Liver (tissue), 9 donors: ENCODE data around the gene PXDN. TPM values are rescaled to one million over a fixed set of nuclear protein-coding genes. Genes with fewer than 3 reads are reported as not detected.
"Not testable (repeated sequence)": the region's sequence is repeated elsewhere in the genome, so short reads cannot be mapped to it uniquely, and the experiment has no call there.

ENCODE experiments used
- DNase-seq: peaks from one replicate; pipeline ENCODE4 v3.0.0-alpha.2; 2017; ENCODE audit warnings: low spot score
- H3K27ac ChIP-seq, 2 donors: one replicate each; pipeline ENCODE4 v1.7.0; 2013; ENCODE audit warnings: inconsistent platforms in 2 of 2, low read length in 2 of 2, control low read depth in 1 of 2, low read depth in 1 of 2, mild to moderate bottlenecking in 1 of 2
- H3K27me3 ChIP-seq, 4 donors: one replicate each; pipeline versions ENCODE4 v1.6.1 to v1.7.0; 2013; ENCODE audit warnings: low read length in 3 of 4, inconsistent platforms in 1 of 4, mild to moderate bottlenecking in 1 of 4, moderate library complexity in 1 of 4; ENCODE audit not compliant: control insufficient read depth in 4 of 4, insufficient read depth in 4 of 4
- H3K36me3 ChIP-seq, 4 donors: one replicate each; pipeline versions ENCODE4 v1.6.1 to v1.7.0; 2013; ENCODE audit warnings: low read length in 3 of 4, mild to moderate bottlenecking in 3 of 4, low read depth in 1 of 4, moderate library complexity in 1 of 4; ENCODE audit not compliant: control insufficient read depth in 4 of 4, insufficient read depth in 3 of 4
- H3K4me1 ChIP-seq, 4 donors: one replicate each; pipeline versions ENCODE4 v1.6.1 to v1.7.0; 2013; ENCODE audit warnings: low read length in 3 of 4, mild to moderate bottlenecking in 3 of 4, moderate library complexity in 1 of 4; ENCODE audit not compliant: control insufficient read depth in 4 of 4, insufficient read depth in 4 of 4
- H3K4me3 ChIP-seq, 3 donors: one replicate each; pipeline versions ENCODE4 v1.6.1 to v1.7.0; 2013; ENCODE audit warnings: low read length in 3 of 3, control low read depth in 1 of 3, low read depth in 1 of 3, mild to moderate bottlenecking in 1 of 3
- H3K9ac ChIP-seq, 2 donors: one replicate each; pipeline ENCODE4 v1.7.0; 2013; ENCODE audit warnings: low read length in 2 of 2, mild to moderate bottlenecking in 2 of 2, moderate library complexity in 2 of 2, control low read depth in 1 of 2, low read depth in 1 of 2
- H3K9me3 ChIP-seq, 4 donors: one replicate each; pipeline versions ENCODE4 v1.6.1 to v1.7.0; 2013; ENCODE audit warnings: low read length in 3 of 4; ENCODE audit not compliant: control insufficient read depth in 4 of 4
- ATF3 ChIP-seq: IDR thresholded peaks from 2 replicates; pipeline ENCODE4 v1.6.1; 2016; ENCODE audit warnings: antibody characterized with exemption
- CTCF ChIP-seq: fragments of 150-350 bp; IDR thresholded peaks from 2 replicates; pipeline ENCODE4 v1.5.1; 2017; ENCODE audit warnings: improper control_type of control experiment, low read depth, low read length; ENCODE audit not compliant: missing input control
- EGR1 ChIP-seq, 2 donors: IDR thresholded peaks; 2 replicates each; pipeline ENCODE4 v1.6.1; 2016 to 2018; ENCODE audit warnings: antibody characterized with exemption in 2 of 2, low read depth in 2 of 2
- FOXA1 ChIP-seq: IDR thresholded peaks from 2 replicates; pipeline ENCODE4 v1.6.1; 2016; ENCODE audit warnings: antibody characterized with exemption
- FOXA2 ChIP-seq: IDR thresholded peaks from 2 replicates; pipeline ENCODE4 v1.6.1; 2016; ENCODE audit warnings: antibody characterized with exemption
- GABPA ChIP-seq, 2 donors: IDR thresholded peaks in 1 of 2; conservative IDR thresholded peaks in 1 of 2; 2 replicates each; pipeline ENCODE4 v1.6.1; 2016; ENCODE audit warnings: antibody characterized with exemption in 2 of 2, mild to moderate bottlenecking in 1 of 2, moderate library complexity in 1 of 2
- HNF4A ChIP-seq, 2 donors: conservative IDR thresholded peaks; 2 replicates each; pipeline ENCODE4 v1.6.1; 2016; ENCODE audit warnings: antibody characterized with exemption in 2 of 2, mild to moderate bottlenecking in 2 of 2
- HNF4G ChIP-seq: IDR thresholded peaks from 2 replicates; pipeline ENCODE4 v1.6.1; 2016; ENCODE audit warnings: antibody characterized with exemption
- JUND ChIP-seq, 2 donors: IDR thresholded peaks; 2 replicates each; pipeline ENCODE4 v1.6.1; 2016; ENCODE audit warnings: antibody characterized with exemption in 2 of 2
- MAX ChIP-seq: IDR thresholded peaks from 2 replicates; pipeline ENCODE4 v1.6.1; 2016; ENCODE audit warnings: antibody characterized with exemption
- NR2F2 ChIP-seq: IDR thresholded peaks from 2 replicates; pipeline ENCODE4 v1.6.1; 2016; ENCODE audit warnings: antibody characterized with exemption
- RAD21 ChIP-seq, 2 donors: IDR thresholded peaks; 2 replicates each; pipeline ENCODE4 v1.6.1; 2016; ENCODE audit warnings: antibody characterized with exemption in 2 of 2, mild to moderate bottlenecking in 2 of 2
- RXRA ChIP-seq, 2 donors: IDR thresholded peaks; 2 replicates each; pipeline ENCODE4 v1.6.1; 2017 to 2018; ENCODE audit warnings: antibody characterized with exemption in 2 of 2, mild to moderate bottlenecking in 1 of 2
- SP1 ChIP-seq: IDR thresholded peaks from 2 replicates; pipeline ENCODE4 v1.6.1; 2018; ENCODE audit warnings: antibody characterized with exemption, mild to moderate bottlenecking
- TAF1 ChIP-seq: conservative IDR thresholded peaks from 2 replicates; pipeline ENCODE4 v1.6.1; 2016; ENCODE audit warnings: antibody characterized with exemption, mild to moderate bottlenecking
- YY1 ChIP-seq: IDR thresholded peaks from 2 replicates; pipeline ENCODE4 v1.6.1; 2016; ENCODE audit warnings: antibody characterized with exemption, mild to moderate bottlenecking
- ZBTB33 ChIP-seq: IDR thresholded peaks from 2 replicates; pipeline ENCODE4 v1.6.1; 2016; ENCODE audit warnings: antibody characterized with exemption
- WGBS: extraction: QIAGEN DNeasy Blood & Tissue Kit; methylation state at CpG from one replicate; pipeline ENCODE4 v1.1.7; 2013; 5-methylcytosine and 5-hydroxymethylcytosine counted together
- polyA plus RNA-seq, 2 donors: library from polyadenylated mRNA; stranded (reverse) in 1 of 2; unstranded in 1 of 2; fragments of 200-250 nt in 1 of 2; fragments of >200 nt in 1 of 2; fragmentation: Nextera tagmentation in 1 of 2; extraction: Ambion mirVana in 1 of 2; gene quantifications; one replicate each; pipeline versions ENCODE4 v1.2.1 to v1.2.3, GENCODE V29; 2013 to 2015
- total RNA-seq, 2 donors: library from RNA; depleted of rRNA; stranded (reverse); fragments of >200 nt; gene quantifications; one replicate each; pipeline ENCODE4 v1.2.3, GENCODE V29; 2014
- donor health status: healthy.
- donor health status: healthy.
- donor health status: healthy.
- donor health status: healthy.
- donor health status: healthy.

Gene PXDN
- total and polyA plus RNA-seq, 4 donors: 4.2 to 21.5 (median 16.9) TPM

- Histone ChIP-seq H3K4me3 (no peak overlapping the region), H3K9me3 (no peaks in the 10 kb centered on the region), H3K27me3 (no peaks in the 10 kb centered on the region), H3K36me3 (no peaks in the 10 kb centered on the region), H3K27ac (peak overlapping the region; percentile 10 to 69), H3K4me1 (peaks cover 0 to 3% (median 0%) of the 10 kb centered on the region in 4 donors), H3K9ac (no peak overlapping the region)
- WGBS: 51% methylated on average over 9 of the region's 9 CpGs
- no peak for DNase-seq
- TF ChIP-seq CTCF: no peak
- TF ChIP-seq FOXA1: no peak
- no peak for TF ChIP-seq TAF1
- no peak for TF ChIP-seq SP1
- TF ChIP-seq NR2F2: peak; percentile 11
- no peak for TF ChIP-seq ZBTB33
- peak in 1 of 2 donors; percentile 23 for TF ChIP-seq JUND (IDR thresholded peaks at IDR 0.05)
- no peak for TF ChIP-seq ATF3
- TF ChIP-seq FOXA2: no peak
These were observed 27.2 kb downstream of the PXDN start for GRCh38 chr2:1717113-1717512.

GRCh38 chr2:1716441-1716840 lies 27.9 kb downstream of the PXDN start:
- Histone ChIP-seq H3K4me3 (no peak overlapping the region), H3K9ac (no peak overlapping the region), H3K9me3 (no peaks in the 10 kb centered on the region), H3K36me3 (no peaks in the 10 kb centered on the region), H3K27ac (peak overlapping the region; percentile 10 to 69), H3K4me1 (peaks cover 0 to 3% (median 0%) of the 10 kb centered on the region in 4 donors), H3K27me3 (no peaks in the 10 kb centered on the region)
- WGBS: 92% methylated on average over 9 of the region's 9 CpGs
- DNase-seq: no peak
- TF ChIP-seq CTCF: no peak
- TF ChIP-seq GABPA (IDR thresholded peaks at IDR 0.05 in 1 of 2, conservative IDR thresholded peaks at IDR 0.05 in 1 of 2): no peak
- no peak for TF ChIP-seq NR2F2
- TF ChIP-seq MAX: no peak
- no peak for TF ChIP-seq EGR1 (IDR thresholded peaks at IDR 0.05; ENCODE audit: low read depth in 2 of 2)
- no peak for TF ChIP-seq JUND (IDR thresholded peaks at IDR 0.05)
- TF ChIP-seq RAD21 (IDR thresholded peaks at IDR 0.05): no peak
- TF ChIP-seq FOXA1: no peak
- no peak for TF ChIP-seq ATF3
- TF ChIP-seq RXRA (IDR thresholded peaks at IDR 0.05): no peak
- no peak for TF ChIP-seq YY1
- TF ChIP-seq HNF4G: no peak
- TF ChIP-seq ZBTB33: no peak
- TF ChIP-seq TAF1: no peak
- TF ChIP-seq HNF4A (conservative IDR thresholded peaks at IDR 0.05): no peak

GRCh38 chr2:1716014-1716305 lies 28.4 kb downstream of the PXDN start:
- H3K4me1 ChIP-seq, H3K9ac ChIP-seq, H3K4me3 ChIP-seq, DNase-seq, H3K27me3 ChIP-seq, H3K9me3 ChIP-seq, H3K36me3 ChIP-seq: not testable (repeated sequence)
- H3K27ac ChIP-seq: peak overlapping the region; percentile 56 to 67
- 85% methylated on average over 2 of the region's 2 CpGs for WGBS
